ENCODE data around the gene SLC17A3. TPM values are rescaled to one million over a fixed set of nuclear protein-coding genes. Genes with fewer than 3 reads are reported as not detected.

The SLC17A3 gene
- total RNA-seq, 1 donor from 2014 or later = not detected

- no peaks in the 10 kb centered on the region for H3K4me1 Mint-ChIP-seq
- no peak within 1 kb of the TSS for H3K4me3 Mint-ChIP-seq
- H3K27me3 Mint-ChIP-seq (ENCODE audit: low read depth) = peaks cover 28% of the 10 kb centered on the region
- no peak for DNase-seq (ENCODE audit: low spot score in 2 of 2, unreplicated experiment in 2 of 2)
- no peak for TF ChIP-seq CTCF (IDR thresholded peaks at IDR 0.05; ENCODE audit: unreplicated experiment)
- H3K9me3 Mint-ChIP-seq = no peaks in the 10 kb centered on the region
- H3K36me3 Mint-ChIP-seq = no peaks in the 10 kb centered on the region
- H3K27ac Mint-ChIP-seq = no peak within 1 kb of the TSS
Measured at GRCh38 chr6:25831532-25832306, 42.3 kb downstream of the SLC17A3 start, which contains the start of gene SLC17A1. Gene SLC17A1 (minus strand): TSS chr6:25832052. CDS start chr6:25830557, 1,495 bp downstream.

DNA sequence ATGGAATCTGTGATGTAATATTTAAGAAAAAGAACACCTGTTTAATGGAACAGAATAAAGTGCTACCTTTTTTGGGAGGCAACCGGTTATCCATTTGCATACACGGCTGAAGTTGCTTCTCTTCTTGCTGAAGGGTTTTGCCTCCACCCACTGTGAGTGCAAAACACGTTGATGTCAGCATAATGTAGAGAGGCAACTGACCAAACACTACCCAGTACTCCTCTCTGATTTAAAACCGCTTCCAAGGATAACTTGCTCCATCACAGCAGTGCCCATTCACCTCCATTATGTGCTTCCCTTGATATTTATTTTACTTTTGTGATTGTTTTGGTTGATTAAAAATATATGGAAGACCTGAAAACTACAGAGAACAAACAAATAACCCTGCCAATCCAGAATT is 43.6 kb downstream of the SLC17A3 start:
- no peak for TF ChIP-seq CTCF (IDR thresholded peaks at IDR 0.05; ENCODE audit: unreplicated experiment)
- no peak overlapping the region for H3K27ac Mint-ChIP-seq
- H3K36me3 Mint-ChIP-seq = no peaks in the 10 kb centered on the region
- H3K4me3 Mint-ChIP-seq = no peak overlapping the region
- H3K4me1 Mint-ChIP-seq = no peaks in the 10 kb centered on the region
- no peak for DNase-seq (ENCODE audit: low spot score in 2 of 2, unreplicated experiment in 2 of 2)
- H3K27me3 Mint-ChIP-seq (ENCODE audit: low read depth) = peaks cover 38% of the 10 kb centered on the region
- H3K9me3 Mint-ChIP-seq = peaks cover 3% of the 10 kb centered on the region

- Mint-ChIP-seq H3K27me3 (ENCODE audit: low read depth) (peaks cover 45% of the 10 kb centered on the region), H3K9me3 (peaks cover 4% of the 10 kb centered on the region), H3K4me1 (no peaks in the 10 kb centered on the region), H3K27ac (no peak overlapping the region), H3K36me3 (no peaks in the 10 kb centered on the region), H3K4me3 (no peak overlapping the region)
- no peak for TF ChIP-seq CTCF (IDR thresholded peaks at IDR 0.05; ENCODE audit: unreplicated experiment)
- DNase-seq (ENCODE audit: low spot score in 2 of 2, unreplicated experiment in 2 of 2) = no peak
Measured at GRCh38 chr6:25829375-25829774, 44.7 kb downstream of the SLC17A3 start.

- H3K4me1 Mint-ChIP-seq = no peaks in the 10 kb centered on the region
- peaks cover 30% of the 10 kb centered on the region for H3K27me3 Mint-ChIP-seq (ENCODE audit: low read depth)
- H3K9me3 Mint-ChIP-seq = peaks cover 14% of the 10 kb centered on the region
- DNase-seq (ENCODE audit: low spot score in 2 of 2, unreplicated experiment in 2 of 2) = no peak
- H3K4me3 Mint-ChIP-seq = no peak overlapping the region
- no peak overlapping the region for H3K27ac Mint-ChIP-seq
- no peak for TF ChIP-seq CTCF (IDR thresholded peaks at IDR 0.05; ENCODE audit: unreplicated experiment)
- H3K36me3 Mint-ChIP-seq = no peaks in the 10 kb centered on the region
Measured at GRCh38 chr6:25821341-25821740, 52.7 kb downstream of the SLC17A3 start.

DNA sequence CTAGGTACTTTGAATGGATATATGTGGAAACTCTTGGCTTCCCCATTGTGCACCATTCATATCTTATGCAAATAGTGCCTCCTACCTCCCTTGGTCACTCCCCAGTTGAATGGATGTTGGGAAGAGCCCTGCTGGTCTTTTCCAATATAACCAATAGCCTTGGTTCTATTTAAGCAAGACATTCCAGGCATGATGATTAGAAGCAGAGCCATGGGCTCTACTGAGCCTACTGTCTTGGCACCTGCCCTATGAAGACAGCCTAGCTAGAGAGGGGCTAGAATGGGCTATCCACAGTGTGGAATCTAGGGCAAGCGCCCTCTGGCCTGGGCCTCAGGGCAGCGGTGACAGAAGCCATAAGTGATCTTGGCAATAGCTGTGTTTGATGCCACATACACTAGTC is 57.8 kb downstream of the SLC17A3 start:
- Mint-ChIP-seq H3K4me1 (no peaks in the 10 kb centered on the region), H3K9me3 (no peaks in the 10 kb centered on the region), H3K4me3 (no peak overlapping the region), H3K36me3 (no peaks in the 10 kb centered on the region), H3K27me3 (ENCODE audit: low read depth) (peaks cover 21% of the 10 kb centered on the region), H3K27ac (no peak overlapping the region)
- DNase-seq (ENCODE audit: low spot score in 2 of 2, unreplicated experiment in 2 of 2) = no peak
- no peak for TF ChIP-seq CTCF (IDR thresholded peaks at IDR 0.05; ENCODE audit: unreplicated experiment)
